Stimulated activated CD4-positive, alpha-beta T cell treated with anti-CD3 and anti-CD28 coated beads, Interleukin-4, amount 100 ng/mL, for 48 hours (primary cell): ENCODE results near the gene KDM6B.

Experiments
- DNase-seq, 2 donors: peaks; one replicate each; pipeline ENCODE4 v3.0.0-alpha.2; 2020; ENCODE audit warnings: low read depth in 2 of 2

KDM6B gene

GRCh38 chr17:7840441-7840840, 6.4 kb downstream of the KDM6B start:
- DNase-seq = no peak

DNA sequence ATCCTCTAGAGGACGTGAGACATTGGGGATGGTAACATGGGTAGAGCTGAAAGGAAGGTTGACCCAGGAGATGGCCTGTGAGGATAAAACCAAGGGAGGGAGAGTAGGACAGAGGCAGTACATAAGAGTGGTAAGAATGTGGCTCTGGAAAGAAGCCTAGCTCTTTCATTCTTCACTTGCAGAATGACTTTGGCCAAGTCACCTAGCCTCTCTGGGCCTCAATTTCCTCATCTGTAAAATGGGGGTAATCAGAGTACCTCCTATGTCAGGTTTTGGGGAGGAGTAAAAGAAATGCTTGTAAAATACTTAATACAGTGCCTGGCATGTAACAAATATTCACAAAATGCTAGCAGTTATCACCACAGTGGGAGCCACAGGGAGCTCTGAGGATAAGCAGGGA, 6.9 kb downstream of the KDM6B start:
- DNase-seq = no peak

DNA sequence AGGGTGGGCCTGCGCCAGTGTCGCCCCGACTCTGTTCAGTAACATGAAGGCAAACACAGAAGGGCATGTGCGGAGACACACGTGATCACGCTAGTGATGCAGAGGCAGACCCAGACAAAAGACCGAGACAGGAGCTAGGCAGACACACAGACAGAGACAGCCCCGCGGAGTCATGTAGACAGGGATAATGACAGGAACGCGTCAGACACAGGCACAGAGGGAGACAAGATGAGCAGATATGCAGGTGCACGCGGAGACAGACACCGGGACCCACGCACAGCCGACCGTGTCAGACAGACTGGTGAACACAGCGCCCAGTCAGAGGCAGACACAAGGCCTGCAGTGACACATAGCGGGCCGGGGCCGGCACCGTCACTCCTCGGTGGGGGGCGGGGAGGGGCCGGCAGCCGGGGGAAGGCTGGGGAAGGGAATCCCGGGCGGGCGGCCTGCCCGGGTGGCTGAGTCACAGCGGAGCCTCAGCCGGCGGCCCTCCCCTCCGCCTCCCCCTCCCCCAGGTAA, 7.4 kb downstream of the KDM6B start:
- peak; percentile 84 to 92 for DNase-seq

GRCh38 chr17:7841915-7842379, 7.9 kb downstream of the KDM6B start:
- peak; percentile 79 to 81 for DNase-seq

- DNase-seq = peak; percentile 88 to 95
These were observed 8.6 kb downstream of the KDM6B start for GRCh38 chr17:7842380-7843256.

DNA sequence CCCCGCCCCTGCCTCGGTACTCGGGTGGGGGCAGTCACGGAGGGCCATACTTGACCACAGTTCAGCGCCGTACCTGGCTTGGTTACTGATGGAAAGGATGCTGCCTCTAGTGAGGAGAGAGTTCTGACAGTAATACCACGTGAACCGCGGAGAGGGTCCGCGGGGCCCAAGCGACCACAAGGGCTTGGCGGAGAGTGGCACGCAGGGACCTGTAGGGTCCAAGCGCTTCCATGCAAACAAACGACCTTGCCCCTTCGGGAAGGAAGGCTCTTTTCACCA, 9.2 kb downstream of the KDM6B start:
- peak in 1 of 2 donors; percentile 33 for DNase-seq

DNA sequence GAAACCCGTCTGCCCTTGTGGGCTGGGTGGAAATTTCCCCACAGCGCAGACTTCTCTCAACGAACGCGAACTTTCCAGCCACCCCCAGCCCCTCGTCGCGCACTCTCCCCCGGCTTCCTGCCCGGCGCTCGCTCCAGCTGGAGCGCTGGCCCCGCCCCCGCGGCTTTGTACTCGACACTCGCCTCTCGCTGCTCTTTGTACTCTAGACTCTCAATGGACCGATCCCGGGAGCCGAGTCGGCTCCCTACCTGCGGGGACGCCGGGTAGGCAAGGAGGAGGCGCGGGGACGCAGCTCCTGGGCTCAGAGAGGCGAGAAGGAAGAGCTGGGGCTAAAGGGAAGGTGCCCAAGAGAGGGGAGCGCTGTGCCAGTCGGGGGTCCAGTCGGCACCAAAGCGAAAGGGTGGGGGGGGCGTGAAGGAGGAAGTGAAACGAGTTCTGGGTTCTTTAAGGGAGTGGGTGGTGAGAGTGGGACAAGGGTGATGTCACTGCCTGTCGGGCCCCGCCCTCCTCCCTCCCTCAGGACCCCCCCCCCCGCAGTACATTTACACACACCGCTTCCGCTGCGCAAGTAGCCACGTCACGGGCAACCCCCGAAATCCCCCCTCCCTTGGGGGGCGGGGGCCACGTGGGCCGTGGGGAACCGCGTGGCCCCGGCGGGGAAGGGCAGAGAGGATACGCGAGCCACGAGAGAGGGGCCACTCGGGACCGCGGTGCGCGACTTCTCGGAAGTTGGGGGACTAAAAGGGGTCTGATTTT, 9.7 kb downstream of the KDM6B start:
- peak; percentile 83 to 86 for DNase-seq

DNA sequence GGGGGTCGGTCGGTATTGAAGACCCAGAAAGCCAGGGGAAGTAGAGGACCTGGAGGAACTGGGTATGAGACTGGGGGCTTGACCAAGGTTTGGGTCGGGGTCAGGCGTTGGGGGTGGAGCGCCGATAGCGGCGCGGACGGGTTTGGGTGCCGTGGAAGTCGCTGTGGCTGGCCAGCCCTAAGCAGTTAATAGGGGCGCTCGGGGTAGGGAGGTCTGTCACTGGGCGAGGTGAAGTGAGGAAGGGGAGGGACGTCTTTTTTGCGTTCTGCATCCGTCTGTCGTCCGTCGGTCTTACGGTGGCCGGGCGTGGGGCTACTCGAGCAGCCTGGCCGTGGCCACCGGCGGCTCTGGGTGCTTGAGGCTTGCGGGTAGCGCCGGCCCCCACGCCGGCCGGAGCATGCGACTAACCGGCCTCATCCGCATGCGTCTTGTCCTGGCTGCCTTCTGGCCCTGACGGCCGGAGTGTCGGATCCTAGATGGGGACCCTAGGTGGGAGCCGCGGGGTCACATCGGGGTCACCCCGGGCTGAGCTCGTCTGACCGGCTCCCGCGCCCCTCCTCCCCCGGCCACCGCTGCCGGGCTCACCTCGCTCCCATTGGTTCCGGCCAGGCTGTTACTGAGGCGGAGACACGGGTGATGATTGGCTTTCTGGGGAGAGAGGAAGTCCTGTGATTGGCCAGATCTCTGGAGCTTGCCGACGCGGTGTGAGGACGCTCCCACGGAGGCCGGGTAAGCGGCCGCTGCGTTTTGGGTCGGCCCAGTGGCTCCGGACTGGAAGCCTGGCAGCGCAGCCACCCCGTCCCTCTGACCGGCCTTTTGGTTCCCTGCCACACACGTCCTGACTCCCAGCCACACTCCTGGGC, 10.5 kb downstream of the KDM6B start:
- peak; percentile 72 to 84 for DNase-seq

DNA sequence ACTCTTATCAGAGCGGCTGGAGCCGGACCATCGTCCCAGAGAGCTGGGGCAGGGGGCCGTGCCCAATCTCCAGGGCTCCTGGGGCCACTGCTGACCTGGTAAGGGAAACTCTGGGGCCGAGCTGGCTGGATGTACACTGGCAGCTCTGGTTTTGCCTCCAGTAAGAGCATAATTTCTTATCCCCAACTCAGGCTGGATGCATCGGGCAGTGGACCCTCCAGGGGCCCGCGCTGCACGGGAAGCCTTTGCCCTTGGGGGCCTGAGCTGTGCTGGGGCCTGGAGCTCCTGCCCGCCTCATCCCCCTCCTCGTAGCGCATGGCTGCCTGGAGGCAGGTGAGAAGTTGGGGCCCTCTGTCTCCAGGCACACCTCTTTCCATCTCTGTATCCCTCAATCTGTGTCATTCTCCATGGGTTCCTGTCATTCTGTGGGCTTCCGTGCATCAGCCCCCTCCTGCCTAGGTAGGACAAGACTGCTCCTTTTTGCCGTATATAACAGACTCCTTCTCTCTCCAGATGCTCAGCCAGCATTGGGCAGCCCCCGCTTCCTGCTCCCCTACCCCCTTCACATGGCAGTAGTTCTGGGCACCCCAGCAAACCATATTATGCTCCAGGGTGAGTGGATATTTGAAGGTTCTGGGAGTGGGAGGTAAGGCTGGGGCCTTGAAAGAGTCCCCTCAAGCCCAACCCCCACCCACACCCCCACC, 11.5 kb downstream of the KDM6B start:
- DNase-seq = no peak

DNA sequence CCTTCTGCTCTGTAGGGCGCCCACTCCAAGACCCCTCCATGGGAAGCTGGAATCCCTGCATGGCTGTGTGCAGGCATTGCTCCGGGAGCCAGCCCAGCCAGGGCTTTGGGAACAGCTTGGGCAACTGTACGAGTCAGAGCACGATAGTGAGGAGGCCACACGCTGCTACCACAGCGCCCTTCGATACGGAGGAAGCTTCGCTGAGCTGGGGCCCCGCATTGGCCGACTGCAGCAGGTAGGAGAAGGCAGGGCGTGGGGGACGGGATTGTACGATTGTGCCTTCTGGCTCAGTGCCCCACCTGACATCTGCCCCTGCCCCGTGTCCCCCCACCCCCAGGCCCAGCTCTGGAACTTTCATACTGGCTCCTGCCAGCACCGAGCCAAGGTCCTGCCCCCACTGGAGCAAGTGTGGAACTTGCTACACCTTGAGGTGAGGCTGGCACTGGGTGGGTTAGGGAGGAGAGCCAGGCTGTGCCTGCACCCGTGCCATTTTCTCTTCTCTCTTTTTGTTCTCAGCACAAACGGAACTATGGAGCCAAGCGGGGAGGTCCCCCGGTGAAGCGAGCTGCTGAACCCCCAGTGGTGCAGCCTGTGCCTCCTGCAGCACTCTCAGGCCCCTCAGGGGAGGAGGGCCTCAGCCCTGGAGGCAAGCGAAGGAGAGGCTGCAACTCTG, 12.2 kb downstream of the KDM6B start:
- no peak for DNase-seq

DNA sequence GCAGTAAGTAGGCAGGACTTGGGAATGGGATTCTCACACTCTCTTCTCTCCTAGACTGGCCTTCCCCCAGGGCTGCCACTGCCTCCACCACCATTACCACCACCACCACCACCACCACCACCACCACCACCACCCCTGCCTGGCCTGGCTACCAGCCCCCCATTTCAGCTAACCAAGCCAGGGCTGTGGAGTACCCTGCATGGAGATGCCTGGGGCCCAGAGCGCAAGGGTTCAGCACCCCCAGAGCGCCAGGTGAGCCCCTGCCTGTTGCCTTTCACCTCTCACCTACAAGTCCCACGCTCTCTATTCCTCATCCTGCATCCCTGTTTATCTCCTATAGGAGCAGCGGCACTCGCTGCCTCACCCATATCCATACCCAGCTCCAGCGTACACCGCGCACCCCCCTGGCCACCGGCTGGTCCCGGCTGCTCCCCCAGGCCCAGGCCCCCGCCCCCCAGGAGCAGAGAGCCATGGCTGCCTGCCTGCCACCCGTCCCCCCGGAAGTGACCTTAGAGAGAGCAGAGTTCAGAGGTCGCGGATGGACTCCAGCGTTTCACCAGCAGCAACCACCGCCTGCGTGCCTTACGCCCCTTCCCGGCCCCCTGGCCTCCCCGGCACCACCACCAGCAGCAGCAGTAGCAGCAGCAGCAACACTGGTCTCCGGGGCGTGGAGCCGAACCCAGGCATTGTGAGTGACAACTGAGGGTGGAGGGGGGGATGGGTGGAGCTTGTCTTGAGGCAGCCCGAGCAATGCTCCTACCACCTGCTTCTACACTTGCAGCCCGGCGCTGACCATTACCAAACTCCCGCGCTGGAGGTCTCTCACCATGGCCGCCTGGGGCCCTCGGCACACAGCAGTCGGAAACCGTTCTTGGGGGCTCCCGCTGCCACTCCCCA, 13.0 kb downstream of the KDM6B start:
- no peak for DNase-seq

GRCh38 chr17:7848131-7848579, 14.1 kb downstream of the KDM6B start:
- DNase-seq = no peak

DNA sequence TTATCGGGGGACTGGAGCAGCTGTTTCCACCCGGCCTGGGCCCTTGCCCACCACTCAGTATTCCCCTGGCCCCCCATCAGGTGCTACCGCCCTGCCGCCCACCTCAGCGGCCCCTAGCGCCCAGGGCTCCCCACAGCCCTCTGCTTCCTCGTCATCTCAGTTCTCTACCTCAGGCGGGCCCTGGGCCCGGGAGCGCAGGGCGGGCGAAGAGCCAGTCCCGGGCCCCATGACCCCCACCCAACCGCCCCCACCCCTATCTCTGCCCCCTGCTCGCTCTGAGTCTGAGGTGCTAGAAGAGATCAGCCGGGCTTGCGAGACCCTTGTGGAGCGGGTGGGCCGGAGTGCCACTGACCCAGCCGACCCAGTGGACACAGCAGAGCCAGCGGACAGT, 14.7 kb downstream of the KDM6B start:
- DNase-seq = no peak

GRCh38 chr17:7849130-7849750, 15.2 kb downstream of the KDM6B start:
- DNase-seq = no peak

DNA sequence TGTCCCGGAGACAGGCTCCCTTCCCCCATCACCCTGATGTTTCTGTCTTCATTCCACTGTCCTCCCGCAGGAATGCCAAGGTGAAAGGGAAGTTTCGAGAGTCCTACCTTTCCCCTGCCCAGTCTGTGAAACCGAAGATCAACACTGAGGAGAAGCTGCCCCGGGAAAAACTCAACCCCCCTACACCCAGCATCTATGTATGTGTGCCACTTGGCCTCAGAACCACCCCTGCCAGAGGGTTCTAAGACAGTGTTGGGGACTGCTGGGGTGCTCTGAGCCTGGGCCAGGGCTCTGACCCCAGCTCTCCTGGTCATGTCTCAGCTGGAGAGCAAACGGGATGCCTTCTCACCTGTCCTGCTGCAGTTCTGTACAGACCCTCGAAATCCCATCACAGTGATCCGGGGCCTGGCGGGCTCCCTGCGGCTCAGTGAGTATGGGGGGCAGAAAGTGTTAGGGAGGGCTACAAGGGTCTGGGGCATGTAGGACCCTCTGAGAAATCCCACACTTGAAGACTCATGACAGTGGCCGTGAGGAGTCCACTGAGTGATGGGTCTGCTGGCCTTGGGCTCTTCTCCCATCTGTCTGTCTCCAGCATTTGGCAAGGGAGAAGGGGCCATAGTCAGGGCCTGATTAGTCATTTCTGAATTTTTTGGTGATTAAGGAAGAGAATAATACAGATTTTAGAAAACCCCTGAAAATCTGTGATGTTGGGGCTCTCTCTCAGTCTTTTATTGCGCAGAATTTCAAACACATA, 15.9 kb downstream of the KDM6B start:
- DNase-seq = no peak

GRCh38 chr17:7850701-7851437, 16.9 kb downstream of the KDM6B start:
- no peak for DNase-seq

- peak; percentile 92 to 94 for DNase-seq
These were observed 17.6 kb downstream of the KDM6B start for GRCh38 chr17:7851438-7852261.
